Neutrophil (primary cell): Measurements from ENCODE around the gene DNAJB12.

Experiments used
- H3K27ac ChIP-seq: fragments of 200-600 bp; sonication (generic); 2 replicates; pipeline ENCODE4 v1.5.1; 2016; ENCODE audit warnings: mild to moderate bottlenecking, moderate library complexity
- H3K27me3 ChIP-seq: fragments of 200-600 bp; sonication (generic); 2 replicates; pipeline ENCODE4 v1.6.0; 2016; ENCODE audit warnings: mild to moderate bottlenecking
- H3K36me3 ChIP-seq: fragments of 200-600 bp; sonication (generic); 2 replicates; pipeline ENCODE4 v1.5.1; 2017
- H3K4me1 ChIP-seq, 2 experiments: fragments of 200-600 bp in 1 of 2; sonication (generic) in 1 of 2; 1 replicate in 1 of 2; 2 replicates in 1 of 2; pipeline versions ENCODE4 v1.5.1 to v1.6.1; 2013 to 2016; ENCODE audit warnings: low read depth in 1 of 2, low read length in 1 of 2, mild to moderate bottlenecking in 1 of 2, moderate library complexity in 1 of 2; ENCODE audit not compliant: control insufficient read depth in 1 of 2, insufficient read depth in 1 of 2
- H3K4me3 ChIP-seq, 2 experiments: fragments of 200-600 bp in 1 of 2; sonication (generic) in 1 of 2; 1 replicate in 1 of 2; 2 replicates in 1 of 2; pipeline ENCODE4 v1.5.1; 2013 to 2016; ENCODE audit warnings: low read depth in 1 of 2, low read length in 1 of 2, mild to moderate bottlenecking in 1 of 2, moderate library complexity in 1 of 2
- H3K9me3 ChIP-seq: fragments of 200-600 bp; sonication (generic); 2 replicates; pipeline ENCODE4 v1.5.1; 2016
- CTCF ChIP-seq: fragments of 200-600 bp; sonication (generic); IDR thresholded peaks from 2 replicates; pipeline ENCODE4 v1.5.1; 2016; ENCODE audit warnings: antibody characterized with exemption

Gene DNAJB12

GRCh38 chr10:72323771-72324191 is 30.9 kb downstream of the DNAJB12 start:
- no peaks in the 10 kb centered on the region for H3K36me3 ChIP-seq
- TF ChIP-seq CTCF, result no peak
- no peaks in the 10 kb centered on the region for H3K27me3 ChIP-seq
- peak overlapping the region in 1 of 2 experiments; percentile 24 for H3K4me3 ChIP-seq
- peaks cover 83 to 94% of the 10 kb centered on the region in 2 experiments for H3K4me1 ChIP-seq
- peak overlapping the region; percentile 99 for H3K27ac ChIP-seq
- H3K9me3 ChIP-seq, result no peaks in the 10 kb centered on the region

DNA sequence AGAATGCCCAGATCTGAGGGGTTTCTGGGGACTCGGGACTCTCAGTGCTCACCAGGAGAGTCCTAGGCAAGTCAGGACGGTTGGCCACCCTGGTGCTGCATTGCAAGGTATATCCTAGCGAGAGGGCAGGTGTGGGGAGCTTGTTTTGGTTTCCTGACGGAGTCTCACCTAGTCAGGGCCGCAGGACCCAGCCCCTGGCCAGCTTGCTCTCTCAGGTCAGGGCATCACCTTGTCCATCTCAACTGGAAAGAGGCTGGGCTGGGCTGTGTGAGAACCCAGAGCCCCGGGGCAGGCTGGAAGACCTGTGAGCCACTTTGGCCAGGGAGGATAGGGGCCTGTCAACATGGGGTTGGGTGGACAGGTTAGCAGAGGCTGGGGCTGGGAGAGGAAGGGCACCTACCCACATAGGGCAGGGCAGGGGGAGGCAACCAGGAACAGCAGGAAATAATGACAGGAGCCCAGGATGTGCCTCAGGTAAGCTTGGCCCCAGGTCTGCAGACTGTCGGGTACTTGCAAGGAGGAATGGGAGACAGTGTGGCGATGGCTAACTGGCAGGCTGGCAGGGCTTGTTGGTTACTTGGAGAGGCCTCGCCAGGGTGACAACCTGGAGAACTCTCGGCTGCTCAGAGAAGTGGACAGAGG is 31.5 kb downstream of the DNAJB12 start:
- H3K4me1 ChIP-seq, result peaks cover 83 to 94% of the 10 kb centered on the region in 2 experiments
- H3K36me3 ChIP-seq, result no peaks in the 10 kb centered on the region
- H3K27me3 ChIP-seq, result no peaks in the 10 kb centered on the region
- no peak for TF ChIP-seq CTCF
- H3K4me3 ChIP-seq, result peak overlapping the region in 1 of 2 experiments; percentile 24
- no peaks in the 10 kb centered on the region for H3K9me3 ChIP-seq
- H3K27ac ChIP-seq, result peak overlapping the region; percentile 99

- Histone ChIP-seq H3K27ac (peak overlapping the region; percentile 99), H3K4me1 (peaks cover 85 to 97% of the 10 kb centered on the region in 2 experiments)
These were observed 32.2 kb downstream of the DNAJB12 start for GRCh38 chr10:72322280-72323058.

GRCh38 chr10:72322030-72322279 is 32.8 kb downstream of the DNAJB12 start:
- TF ChIP-seq CTCF, result no peak
- no peaks in the 10 kb centered on the region for H3K36me3 ChIP-seq
- no peak overlapping the region for H3K4me3 ChIP-seq
- H3K27me3 ChIP-seq, result no peaks in the 10 kb centered on the region
- H3K27ac ChIP-seq, result peak overlapping the region; percentile 99
- H3K4me1 ChIP-seq, result peaks cover 88 to 99% of the 10 kb centered on the region in 2 experiments
- H3K9me3 ChIP-seq, result no peaks in the 10 kb centered on the region

More at GRCh38 chr10:72322280-72323058, 32.2 kb downstream of the DNAJB12 start:
- no peak overlapping the region for H3K4me3 ChIP-seq
- no peak for TF ChIP-seq CTCF
- no peaks in the 10 kb centered on the region for H3K36me3 ChIP-seq
- H3K27me3 ChIP-seq, result no peaks in the 10 kb centered on the region
- no peaks in the 10 kb centered on the region for H3K9me3 ChIP-seq

DNA sequence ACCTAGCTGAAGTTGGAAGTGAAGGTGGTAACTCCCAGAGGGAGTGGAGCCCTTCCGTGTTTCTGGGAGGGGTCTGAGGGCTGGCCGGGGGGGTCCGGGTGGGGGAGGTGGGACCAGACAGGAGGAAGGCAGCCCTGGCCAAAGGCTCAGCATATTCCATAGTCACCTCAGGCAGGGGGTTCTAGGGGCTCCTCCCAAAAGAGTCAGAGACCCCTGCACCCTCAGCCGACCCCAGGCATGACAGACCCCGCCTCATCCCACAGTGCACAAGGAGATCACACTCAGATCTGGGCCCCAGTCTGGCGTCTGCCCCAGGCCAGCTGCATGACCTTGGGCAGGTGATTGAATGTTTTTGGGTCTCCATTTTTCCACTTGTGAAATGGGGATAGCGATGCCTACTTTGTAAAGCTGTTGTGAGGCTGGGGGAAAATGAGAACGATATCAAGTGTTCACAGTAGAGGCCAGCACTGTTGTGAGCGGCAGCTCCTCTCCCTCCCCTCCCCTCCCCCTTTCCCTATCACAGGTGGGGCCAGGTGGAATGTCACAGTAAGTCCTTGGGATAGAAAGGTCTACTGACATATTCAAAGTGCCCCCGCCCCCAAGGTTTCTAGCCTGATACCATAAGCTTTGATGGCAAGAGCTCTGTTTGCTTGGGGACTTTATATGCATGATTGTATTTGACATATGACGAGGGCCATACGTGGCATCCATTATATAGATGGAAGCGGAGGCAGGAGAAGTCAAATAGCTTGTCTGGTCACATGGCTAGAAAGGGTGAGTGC is 33.3 kb downstream of the DNAJB12 start:
- H3K9me3 ChIP-seq, result no peaks in the 10 kb centered on the region
- TF ChIP-seq CTCF, result no peak
- peak overlapping the region; percentile 99 for H3K27ac ChIP-seq
- no peaks in the 10 kb centered on the region for H3K36me3 ChIP-seq
- peak overlapping the region in 1 of 2 experiments; percentile 74 for H3K4me3 ChIP-seq
- peaks cover 89 to 99% of the 10 kb centered on the region in 2 experiments for H3K4me1 ChIP-seq
- H3K27me3 ChIP-seq, result no peaks in the 10 kb centered on the region
